Stimulated activated CD8-positive, alpha-beta memory T cell treated with anti-CD3 and anti-CD28 coated beads, Interleukin-15, amount 100 ng/mL, for 1 hour (primary cell): ENCODE measurements around the gene MCF2L.

Source experiments
- DNase-seq: peaks from one replicate; pipeline ENCODE4 v3.0.0-alpha.2; 2020; ENCODE audit warnings: low read depth

Gene MCF2L

DNA sequence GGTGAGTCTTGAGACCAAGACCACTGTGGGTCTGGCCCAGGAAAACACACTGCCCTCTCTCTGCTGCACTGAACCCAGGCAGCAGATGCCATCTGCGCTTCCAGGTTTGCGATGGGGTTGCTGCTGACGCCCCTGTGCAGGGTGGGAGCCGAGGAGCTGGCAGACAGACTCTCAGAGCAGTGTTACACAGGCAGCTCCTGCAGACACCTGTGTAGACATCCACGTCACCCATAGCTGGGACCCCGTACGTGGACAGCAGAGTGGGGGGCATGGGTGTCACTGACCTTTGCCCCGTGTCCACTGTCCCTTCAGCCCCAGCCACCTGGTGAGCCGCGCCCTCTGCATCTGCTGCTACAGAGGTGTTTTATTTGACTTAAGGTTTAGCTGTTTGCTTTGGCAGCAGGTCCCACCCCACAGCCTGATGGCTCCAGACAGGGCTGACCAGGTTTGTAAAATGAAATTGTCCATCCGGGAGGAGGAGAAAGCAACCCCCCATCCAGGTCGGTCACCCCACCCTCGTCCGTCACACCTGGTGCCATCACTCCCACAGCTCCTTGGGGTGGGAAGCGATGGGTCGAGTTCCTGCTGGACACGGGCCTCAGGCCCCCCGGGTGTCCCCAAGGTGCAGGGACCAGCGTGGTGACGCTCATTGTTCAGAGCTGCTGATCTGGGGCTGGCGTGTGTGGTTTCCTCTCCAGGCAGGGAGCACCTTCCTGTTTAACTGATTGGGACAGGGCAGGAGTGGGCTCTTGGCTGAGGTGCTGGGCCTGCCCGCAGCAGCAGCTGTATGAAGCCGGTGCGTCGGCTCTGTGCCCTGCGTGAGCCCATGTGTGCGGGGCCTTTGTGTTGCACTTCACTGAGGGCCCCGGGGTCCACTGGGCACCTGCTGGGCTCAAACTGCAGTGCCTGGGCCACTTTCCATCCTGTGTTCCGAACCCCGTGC is 28.4 kb downstream of the MCF2L start:
- no peak for DNase-seq

DNA sequence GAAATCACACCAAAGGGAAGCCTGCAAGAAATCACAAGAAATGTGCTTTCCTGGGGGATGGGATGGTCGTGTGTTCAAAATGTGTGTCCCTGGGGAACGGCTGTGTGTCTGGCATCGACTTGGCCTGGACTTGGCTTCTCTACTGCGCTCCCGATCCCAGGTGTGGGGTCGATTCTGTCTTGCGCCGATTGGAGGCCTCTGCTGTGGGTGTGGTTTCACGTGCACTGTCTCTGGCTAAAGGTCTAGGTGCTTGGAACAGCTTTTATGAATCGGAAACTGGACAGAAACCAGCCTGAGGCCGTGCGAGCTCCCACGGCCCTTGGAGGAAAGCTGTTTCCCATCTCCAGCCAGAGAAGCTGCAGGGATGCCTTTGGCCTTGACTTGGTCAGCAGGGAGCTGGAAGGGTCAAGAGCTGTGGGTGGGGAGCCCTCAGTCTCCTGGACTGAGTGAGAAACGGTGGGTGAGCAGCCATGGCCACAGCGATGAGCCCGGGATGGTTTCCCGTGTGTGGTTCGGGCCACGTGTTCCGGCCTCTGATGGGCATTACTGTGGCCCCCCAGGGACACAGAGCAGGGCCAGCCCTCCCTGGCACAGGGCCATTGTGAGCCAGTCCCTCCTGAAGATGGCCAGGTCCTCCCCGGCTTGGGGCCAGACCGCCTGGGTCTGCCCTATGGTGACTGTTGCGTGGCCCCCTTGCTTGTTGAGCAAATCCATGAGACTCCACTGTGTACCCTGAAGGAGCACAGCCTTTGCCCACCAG is 29.7 kb downstream of the MCF2L start:
- DNase-seq: no peak

DNA sequence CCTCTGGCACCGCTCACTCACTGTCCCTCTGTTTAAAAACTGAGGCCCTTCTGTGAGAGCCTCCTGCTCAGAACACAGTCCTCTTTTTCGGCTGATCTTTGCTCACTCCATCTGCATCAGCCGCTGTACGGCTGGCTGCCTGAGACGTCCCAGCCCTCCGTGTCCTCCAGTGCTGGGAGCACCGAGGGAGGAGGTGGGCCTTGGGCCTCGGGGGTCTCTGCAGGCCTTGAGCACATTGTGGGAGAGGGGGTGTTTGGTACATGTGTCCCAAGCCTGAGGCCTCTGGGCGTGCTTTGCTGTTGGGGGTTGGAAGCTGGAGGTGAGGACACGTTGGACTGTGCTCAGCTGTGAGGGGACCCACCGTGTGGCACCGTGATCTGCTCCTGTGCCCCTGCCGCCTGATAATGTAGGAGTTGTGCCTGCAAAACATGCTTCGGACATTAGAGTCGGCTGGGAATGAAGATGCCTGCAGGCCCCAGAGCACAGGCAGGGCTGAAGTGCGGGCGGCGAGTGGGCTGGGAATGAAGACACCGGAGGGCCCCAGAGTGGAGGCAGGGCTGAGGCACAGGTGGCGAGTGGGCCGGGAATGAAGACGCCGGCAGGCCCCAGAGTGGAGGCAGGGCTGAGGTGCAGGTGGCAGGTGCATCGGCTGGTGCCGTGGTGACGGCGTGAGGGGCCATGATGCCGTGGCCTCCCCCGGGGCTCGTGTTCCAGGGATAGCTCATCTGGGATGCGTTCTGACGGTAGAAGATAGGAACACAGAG is 30.6 kb downstream of the MCF2L start:
- DNase-seq: no peak

DNA sequence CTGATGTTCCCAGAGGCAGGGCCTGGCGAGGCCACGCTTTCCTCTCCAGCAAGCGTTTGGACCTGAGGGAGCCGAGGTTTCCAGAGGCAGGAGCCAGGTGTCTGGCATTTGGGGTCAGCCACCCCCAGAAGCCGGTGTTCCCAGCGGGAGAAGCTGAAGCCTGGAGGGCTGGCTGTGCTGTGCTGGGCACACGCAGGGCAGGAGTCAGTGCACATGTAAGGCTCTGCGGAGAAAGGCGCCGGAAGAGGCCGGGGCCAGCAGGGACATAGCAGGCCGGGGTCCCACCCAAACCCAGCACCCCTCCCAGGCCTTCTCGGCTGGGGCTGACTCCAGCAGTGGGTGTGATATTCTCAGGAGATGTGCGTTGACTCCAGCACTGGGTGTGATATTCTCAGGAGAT is 31.6 kb downstream of the MCF2L start:
- DNase-seq: no peak

DNA sequence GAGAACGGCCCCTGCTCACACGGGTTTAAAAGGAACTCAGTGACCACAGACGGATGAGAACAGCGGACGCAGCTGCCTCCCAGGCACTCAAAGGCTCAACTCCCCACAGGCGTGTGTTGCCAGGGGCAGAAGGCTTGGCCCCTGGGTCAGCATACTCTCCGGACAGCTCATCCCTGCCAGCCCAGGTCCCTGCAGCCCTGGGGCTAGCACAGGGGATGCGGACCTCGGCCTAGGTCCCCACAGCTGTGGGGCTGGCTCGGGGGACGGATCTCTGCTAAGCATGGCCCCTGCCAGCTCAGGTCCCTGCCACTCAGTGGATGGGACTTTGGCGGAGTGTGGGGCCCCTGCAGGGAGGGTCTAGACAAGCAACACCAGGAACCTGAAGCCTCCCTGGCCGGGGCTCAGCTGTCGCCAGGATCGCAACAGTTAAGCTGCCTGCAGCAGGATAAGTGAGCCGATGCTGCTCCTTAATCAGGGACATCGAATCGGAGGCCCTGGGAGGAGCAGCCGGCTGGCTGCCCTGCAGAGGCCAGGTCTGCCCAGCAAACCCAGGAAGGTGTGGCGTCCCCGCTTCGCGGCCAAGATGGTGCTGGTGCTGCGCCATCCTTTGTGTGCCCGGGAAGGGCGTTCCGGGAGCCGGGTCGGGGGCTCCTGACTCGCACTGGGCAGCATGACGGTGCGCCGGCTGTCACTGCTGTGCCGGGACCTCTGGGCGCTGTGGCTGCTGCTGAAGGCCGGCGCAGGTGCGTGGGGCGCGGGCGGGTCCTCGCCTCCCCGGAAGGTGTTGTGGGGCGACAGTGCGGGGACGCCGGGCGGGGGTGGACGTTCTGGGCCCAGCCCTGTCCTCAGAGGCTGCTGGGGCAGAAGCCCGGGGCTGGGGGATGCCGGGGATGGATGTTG is 32.5 kb downstream of the MCF2L start:
- DNase-seq: no peak

DNA sequence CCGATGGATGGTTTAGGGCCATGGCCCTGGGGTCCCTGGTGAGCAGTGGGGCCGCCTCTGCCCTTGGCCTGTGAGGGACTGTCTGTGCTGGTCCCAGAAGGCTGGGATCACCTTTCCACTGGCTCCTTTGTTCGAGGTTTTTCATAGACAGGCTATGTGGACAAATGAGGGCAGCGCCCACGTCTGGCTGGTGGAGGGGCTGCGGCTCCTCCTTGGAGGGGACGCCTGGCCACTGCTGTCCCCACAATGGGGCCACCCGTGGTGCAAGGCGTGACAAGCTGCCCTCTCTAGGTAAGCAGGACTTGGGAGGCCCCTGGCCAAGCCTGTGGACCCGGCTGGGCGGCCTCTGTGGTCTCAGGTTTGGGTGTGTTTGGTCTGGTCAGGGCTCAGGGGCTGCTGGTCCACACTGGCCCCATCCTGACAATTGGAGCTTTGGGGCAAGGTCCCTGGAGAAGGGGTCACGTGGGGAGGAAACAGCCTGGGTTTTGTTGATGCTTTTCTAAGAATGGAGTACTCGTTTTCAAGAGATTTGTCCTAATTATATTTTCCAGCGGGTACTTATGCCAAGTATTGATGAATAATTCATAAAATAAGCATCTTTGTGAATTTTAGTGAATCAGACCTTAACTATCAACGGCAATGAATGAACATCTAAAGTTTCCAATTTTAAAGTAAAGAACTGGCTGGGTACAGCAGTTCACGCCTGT is 33.3 kb downstream of the MCF2L start:
- DNase-seq: no peak

DNA sequence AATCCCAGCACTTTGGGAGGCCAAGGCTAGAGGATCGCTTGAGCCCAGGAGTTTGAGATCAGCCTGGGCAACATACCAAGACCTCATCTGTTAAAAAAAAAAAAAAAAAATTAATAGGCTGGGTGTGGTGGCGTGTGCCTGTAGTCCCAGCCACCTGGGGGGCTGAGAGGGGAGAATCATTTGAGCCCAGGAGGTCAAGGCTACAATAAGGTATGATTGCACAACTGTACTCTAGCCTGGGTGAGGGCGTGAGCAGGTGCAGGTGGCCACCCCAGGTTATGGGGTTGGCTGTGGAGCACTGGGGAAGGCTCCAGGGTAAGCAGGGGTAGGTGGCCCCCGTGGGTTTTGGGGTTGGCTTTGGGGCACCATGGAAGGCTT is 33.9 kb downstream of the MCF2L start:
- no peak for DNase-seq

DNA sequence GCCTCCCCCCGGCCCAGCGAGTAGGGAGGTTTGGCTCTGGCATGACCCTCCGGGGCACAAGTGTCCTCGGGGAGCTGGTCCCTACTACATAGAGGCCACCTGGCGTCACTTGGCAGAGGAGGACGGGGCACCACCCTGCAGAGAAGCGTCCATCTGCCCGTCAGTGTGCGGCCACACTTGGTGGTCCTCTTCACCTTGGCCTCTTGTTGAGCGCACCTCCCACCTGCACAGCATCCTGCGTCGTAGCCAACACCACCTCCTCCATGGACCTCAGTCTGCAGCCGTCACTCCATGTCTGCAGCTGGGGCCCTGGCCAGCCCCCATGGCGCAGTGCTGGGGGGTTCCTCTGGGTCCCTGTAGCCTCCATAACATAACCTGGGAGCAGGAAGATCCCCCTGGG is 35.1 kb downstream of the MCF2L start:
- no peak for DNase-seq

DNA sequence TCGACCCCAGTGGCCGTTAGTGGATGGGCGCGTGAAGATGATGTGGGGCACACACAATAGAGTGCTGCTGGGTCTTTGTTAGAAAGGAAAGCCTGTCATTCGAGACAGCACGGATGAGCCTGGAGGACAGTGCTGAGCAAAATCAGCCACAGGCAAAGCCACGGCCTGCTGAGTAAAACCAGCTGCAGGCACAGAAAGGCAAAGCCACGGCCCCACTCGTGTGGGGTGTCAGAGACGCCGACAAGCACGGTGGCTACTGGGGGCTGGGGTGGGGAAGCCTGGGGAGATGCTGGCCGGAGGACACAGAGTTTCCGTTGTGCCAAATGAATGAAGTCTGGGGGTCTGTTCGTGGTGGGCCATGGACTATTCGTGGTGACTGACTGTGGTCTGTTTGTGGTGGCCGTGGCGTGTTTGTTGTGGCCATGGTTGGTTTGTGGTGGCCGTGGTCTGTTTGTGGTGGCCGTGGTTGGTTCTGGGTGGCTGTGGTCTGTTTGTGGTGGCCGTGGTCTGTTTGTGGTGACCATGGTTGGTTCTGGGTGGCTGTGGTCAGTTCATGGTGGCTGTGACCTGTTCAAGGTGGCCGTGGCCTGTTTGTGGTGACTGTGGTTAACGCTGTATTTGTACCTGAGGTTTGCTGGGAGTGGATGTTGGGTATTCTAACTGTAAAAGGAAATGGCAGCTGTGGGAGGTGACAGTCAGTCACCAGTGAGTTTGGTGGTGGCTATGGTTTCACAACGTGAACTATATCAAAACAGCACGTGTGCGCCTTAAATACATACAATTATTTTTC is 36.3 kb downstream of the MCF2L start:
- no peak for DNase-seq

DNA sequence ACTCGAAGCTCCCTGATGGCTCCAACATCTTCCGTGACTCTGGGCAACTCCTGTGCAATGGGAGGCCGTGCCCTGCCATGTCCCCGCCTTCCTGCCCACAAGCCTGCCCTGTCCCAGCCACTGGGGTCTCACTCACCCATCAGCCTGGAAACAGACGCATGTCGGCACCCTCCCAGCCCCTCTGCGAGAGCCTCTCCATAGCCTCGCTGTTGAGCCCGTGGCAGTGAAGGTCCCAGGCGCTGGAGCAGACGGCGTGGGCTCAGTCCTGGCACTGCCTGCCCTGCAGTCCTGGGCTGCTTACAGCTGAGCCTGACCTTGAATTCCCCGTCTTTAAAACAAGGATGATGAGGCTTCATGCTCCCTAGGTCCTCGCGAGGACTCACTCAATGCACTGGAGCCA is 37.0 kb downstream of the MCF2L start:
- DNase-seq: no peak

DNA sequence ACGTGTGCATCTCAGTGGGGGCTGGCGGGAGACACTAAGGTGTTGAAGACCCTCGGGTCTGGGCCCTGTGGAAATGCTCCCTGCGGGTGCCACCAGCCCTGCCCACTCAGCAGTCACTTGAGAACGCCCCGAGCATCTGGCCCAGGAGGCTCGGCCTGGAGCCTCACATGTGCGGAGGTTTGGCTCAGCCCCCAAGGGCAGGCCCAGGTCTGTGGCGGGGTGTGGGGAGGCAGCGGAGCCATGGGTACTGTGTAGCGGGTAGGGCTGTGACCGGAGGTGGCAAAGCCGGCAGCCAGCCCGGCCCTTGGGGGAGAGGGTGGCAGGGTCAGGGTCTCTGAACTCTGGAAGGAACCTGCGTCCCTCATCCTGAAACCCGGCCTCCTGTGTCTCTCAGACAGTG is 37.6 kb downstream of the MCF2L start:
- no peak for DNase-seq

DNA sequence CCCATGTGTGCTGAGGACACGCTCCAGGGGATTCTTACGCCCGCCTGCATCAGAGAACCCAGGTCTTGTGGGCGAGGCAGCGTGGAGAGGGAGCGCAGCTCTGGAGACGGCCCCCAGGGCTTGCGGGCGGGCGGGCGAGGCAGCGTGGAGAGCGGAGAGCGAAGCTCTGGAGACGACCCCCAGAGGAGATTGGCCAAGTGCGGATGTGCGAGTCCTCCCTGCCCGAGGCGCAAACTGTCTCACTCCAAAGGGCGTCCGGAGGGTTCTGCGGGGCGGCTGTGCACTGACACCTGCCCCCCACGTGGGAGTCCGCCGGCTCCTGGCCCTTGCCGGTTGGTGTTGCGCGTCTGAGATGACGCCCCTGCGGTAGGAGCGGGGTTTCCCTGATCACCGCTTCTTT is 39.8 kb downstream of the MCF2L start:
- no peak for DNase-seq

DNA sequence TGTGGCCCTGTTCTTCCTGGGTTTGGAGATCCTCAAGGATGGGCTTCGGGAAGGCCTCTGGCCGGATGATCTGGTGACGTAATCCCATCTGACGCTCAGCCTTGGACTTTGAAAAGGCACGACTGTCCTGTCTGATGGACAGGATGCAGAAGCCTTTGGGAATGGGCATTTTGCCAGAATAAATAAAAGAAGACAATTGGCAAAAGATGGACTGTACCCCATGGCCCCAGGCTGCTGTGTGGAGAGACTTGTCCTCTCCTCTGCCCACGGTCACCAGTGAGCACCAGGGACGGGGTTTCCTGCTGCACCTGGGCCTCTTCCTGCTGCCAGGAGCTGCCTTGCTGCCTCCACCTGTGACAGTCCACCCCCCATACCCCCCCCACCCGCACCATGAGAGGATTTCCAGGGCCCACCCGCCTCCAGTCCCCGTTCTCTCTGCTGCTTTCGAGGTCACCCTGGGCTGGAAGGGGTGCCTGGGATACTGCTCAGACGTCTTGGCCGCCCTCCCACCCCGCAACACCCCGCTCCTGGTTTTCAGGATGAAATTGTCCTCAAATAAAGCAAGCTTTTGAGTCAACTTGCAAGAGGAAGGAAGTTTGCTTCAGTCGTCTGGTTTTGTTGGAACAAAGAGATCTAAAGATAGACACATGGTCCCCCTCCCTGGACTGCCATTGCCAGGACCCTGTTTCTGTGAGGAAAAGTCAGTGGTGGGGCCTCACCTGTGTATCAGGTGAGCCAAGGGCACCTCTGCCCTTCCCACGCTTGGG is 40.9 kb downstream of the MCF2L start:
- DNase-seq: no peak

DNA sequence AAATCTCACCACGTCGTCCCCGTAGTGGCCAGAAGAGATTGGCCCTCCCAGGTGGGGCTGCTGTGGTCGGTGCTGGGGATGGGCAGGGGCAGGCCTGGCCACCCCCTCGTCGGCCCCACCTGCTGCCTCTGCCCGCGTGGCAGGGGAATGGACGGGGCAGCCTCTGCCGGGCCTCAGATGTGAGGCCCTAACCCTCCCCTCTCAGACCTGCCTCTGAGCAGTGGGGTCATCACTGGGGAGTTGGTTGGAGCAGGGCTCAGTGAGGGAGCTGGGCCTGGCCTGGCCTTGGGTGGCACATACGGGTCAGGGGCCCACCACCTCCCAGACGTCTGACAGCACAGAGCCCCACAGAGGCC is 41.5 kb downstream of the MCF2L start:
- DNase-seq: no peak

DNA sequence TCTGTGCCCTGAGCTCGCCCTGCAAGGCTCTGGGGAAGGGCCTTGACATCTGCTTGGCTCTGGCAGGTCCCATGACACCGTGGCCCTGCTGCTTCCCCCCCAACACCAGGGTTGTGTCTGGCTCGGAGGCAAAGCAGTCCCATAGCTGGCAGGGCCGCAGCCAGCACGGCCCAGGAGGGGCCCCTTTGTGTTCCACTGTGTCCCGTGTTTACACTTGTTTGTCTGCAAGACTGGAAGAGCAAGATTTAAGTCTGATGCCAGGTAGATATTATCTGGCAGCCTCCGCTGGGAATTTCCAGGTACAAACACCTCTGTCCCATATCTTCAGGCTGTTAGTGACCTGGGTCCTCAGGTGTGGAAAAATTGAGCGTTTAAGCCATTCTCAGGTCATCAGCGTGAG is 44.3 kb downstream of the MCF2L start:
- DNase-seq: no peak

DNA sequence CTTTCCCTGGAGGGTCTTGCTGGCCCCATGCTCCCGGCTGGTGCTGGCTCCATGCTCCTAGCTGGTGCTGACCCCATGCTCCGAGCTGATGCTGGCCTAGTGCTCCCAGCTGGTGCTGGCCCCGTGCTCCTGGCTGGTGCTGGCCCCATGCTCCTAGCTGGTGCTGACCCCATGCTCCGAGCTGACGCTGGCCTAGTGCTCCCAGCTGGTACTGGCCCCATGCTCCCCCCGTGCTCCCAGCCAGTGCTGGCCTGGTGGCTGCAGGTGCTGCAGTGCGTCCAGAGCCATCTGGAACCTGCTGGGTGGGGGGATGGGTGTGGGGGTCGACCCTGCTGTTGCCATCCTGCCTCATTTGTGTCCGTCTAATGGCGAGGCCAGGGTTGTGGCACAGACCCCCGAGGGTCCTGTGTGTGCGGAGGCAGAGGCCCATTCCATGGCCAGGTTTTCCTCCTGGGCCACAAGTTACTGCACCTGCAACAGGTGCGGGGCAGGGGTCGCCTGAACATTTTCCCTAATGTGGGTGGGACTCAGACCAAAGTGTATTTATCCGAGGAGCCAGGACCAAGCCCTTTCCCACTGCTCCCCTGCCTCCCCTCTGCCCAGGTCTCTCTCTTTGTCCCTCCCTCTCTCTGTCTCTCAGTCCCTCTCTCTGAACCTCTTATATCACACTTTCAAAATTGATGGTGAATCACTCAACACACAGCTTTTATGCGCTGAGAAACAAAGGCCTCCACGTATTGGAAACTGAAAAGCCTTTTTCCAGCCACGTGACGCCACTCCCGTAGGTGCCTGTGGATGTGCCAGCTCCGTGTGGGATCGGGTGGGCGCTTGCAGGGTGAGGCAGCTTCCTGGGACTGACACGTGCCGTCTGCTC is 45.1 kb downstream of the MCF2L start:
- DNase-seq: no peak

DNA sequence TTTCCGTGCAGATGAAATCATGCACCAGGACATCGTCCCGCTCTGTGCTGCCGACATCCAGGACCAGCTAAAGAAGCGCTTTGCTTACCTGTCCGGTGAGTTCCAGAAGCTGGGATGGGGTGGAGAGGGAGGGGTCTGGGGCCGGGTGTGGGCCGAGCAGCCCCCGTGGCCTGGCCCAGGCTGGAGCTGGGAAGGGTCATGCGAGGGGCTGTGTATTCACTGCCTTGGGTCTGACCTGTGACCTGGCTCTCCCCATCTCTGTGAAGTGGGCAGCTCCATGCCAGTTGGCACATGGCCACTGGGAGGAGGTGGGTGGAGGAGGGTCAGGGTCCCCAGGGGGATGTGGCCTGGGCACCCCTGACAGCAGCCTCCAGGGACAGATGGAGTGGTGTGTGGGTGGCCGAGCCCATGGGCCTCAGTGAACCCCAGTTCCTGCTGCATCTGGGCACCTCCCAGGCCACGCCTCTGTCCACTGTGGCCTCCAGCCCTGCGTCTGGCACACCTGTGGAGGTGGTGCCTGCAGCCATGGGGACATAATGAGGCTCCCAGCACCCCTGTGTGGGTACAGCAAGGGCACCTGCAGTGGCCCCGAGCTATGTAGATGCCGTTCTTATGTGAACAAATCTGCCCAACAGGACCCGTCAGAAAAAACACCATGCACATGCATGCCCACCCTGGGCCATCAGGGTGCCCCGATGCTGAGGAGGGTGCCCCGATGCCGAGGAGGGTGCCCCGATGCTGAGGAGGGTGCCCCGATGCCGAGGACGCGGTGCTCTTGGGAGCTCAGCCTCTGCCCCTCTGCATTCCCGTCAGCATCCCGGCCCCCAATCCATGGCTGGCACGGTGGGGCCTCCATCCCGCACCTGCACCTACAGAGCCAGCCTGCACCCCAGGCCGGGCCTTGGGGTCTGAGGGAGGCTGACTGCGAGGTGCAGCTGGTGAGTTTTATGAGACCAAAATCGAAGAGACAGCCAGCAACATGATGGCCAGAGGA is 46.0 kb downstream of the MCF2L start:
- no peak for DNase-seq
